Lung (tissue), 12 donors: Measurements from ENCODE around the gene UQCRC2. TPM values are rescaled to one million over a fixed set of nuclear protein-coding genes. Genes with fewer than 3 reads are reported as not detected.

Experiments
- ATAC-seq: fragments of 200-7000 bp; cut with Tn5 transposase; one replicate; pipeline ENCODE4 v1.9.1; 2020; ENCODE audit warnings: moderate number of reproducible peaks; ENCODE audit not compliant: insufficient read depth, low FRiP score
- DNase-seq, 3 donors: peaks; one replicate each; pipeline ENCODE4 v3.0.0-alpha.2; 2013 to 2017
- H3K27ac ChIP-seq, 2 donors: one replicate each; pipeline ENCODE4 v1.5.1; 2013; ENCODE audit warnings: mild to moderate bottlenecking in 2 of 2, moderate library complexity in 2 of 2, control low read depth in 1 of 2, inconsistent platforms in 1 of 2, low read depth in 1 of 2, low read length in 1 of 2
- H3K27me3 ChIP-seq, 3 donors: one replicate each; pipeline ENCODE4 v1.5.1; 2013; ENCODE audit warnings: low read length in 2 of 3; ENCODE audit not compliant: control insufficient read depth in 3 of 3, insufficient read depth in 3 of 3
- H3K36me3 ChIP-seq, 4 donors: one replicate each; pipeline ENCODE4 v1.5.1; 2013; ENCODE audit warnings: low read length in 4 of 4, mild to moderate bottlenecking in 1 of 4, moderate library complexity in 1 of 4; ENCODE audit not compliant: control insufficient read depth in 4 of 4, insufficient read depth in 4 of 4
- H3K4me1 ChIP-seq, 5 donors: one replicate each; pipeline ENCODE4 v1.5.1; 2013; ENCODE audit warnings: low read length in 5 of 5, mild to moderate bottlenecking in 2 of 5, moderate library complexity in 1 of 5; ENCODE audit not compliant: control insufficient read depth in 5 of 5, insufficient read depth in 5 of 5
- H3K4me3 ChIP-seq: one replicate; pipeline ENCODE4 v1.5.1; 2013; ENCODE audit warnings: mild to moderate bottlenecking, control low read depth, moderate library complexity
- H3K9ac ChIP-seq, 2 donors: one replicate each; pipeline ENCODE4 v1.5.1; 2013; ENCODE audit warnings: low read length in 2 of 2, control low read depth in 1 of 2; ENCODE audit not compliant: insufficient read depth in 1 of 2
- H3K9me3 ChIP-seq, 4 donors: one replicate each; pipeline ENCODE4 v1.5.1; 2013; ENCODE audit warnings: low read length in 3 of 4, mild to moderate bottlenecking in 1 of 4, moderate library complexity in 1 of 4; ENCODE audit not compliant: control insufficient read depth in 4 of 4, insufficient read depth in 3 of 4
- CTCF ChIP-seq: IDR thresholded peaks from 2 replicates; pipeline ENCODE4 v1.5.1; 2012; ENCODE audit warnings: mild to moderate bottlenecking; ENCODE audit errors: control extremely low read depth, extremely low read depth
- WGBS, 2 donors: extraction: QIAGEN DNeasy Blood & Tissue Kit; methylation state at CpG; one replicate each; pipeline ENCODE4 v1.1.7; 2013; 5-methylcytosine and 5-hydroxymethylcytosine counted together
- polyA plus RNA-seq, 2 donors: library from polyadenylated mRNA; stranded (reverse); fragments of 200-250 nt; gene quantifications; one replicate each; pipeline ENCODE4 v1.2.1, GENCODE V29; 2013
- total RNA-seq, 2 donors: library from RNA; depleted of rRNA in 1 of 2; stranded (reverse); fragments of >200 nt in 1 of 2; gene quantifications; one replicate each; pipeline ENCODE4 v1.2.1, GENCODE V29; 2014 to 2021
- donor health status: control.
- donor health status: control.
- donor health status: Bipolar disorder and iron deficiency.
- donor health status: healthy.
- donor health status: DM: yes; HTN: yes; CAD: no.

UQCRC2 gene
- total and polyA plus RNA-seq, 4 donors = 69.3 to 196 (median 147) TPM

GRCh38 chr16:22027633-22028032, 74.5 kb downstream of the UQCRC2 start:
- 69 to 82% methylated on average over 2 of the region's 2 CpGs for WGBS, 2 donors

GRCh38 chr16:22029632-22030031, 76.5 kb downstream of the UQCRC2 start:
- no peak for TF ChIP-seq CTCF
- DNase-seq (peak in 1 of 3 donors; percentile 29), ATAC-seq (no peak)
- Histone ChIP-seq H3K9me3 (no peaks in the 10 kb centered on the region), H3K4me3 (no peak overlapping the region), H3K27ac (no peak overlapping the region), H3K9ac (no peak overlapping the region), H3K36me3 (peaks cover 0 to 7% (median 0%) of the 10 kb centered on the region in 4 donors), H3K4me1 (peaks cover 2 to 22% (median 4%) of the 10 kb centered on the region in 5 donors), H3K27me3 (no peaks in the 10 kb centered on the region)
- WGBS, 2 donors = 73 to 81% methylated on average over 4 of the region's 4 CpGs

More at GRCh38 chr16:22027633-22028032, 74.5 kb downstream of the UQCRC2 start:
- H3K9ac ChIP-seq = no peak overlapping the region
- no peak for DNase-seq
- no peak for TF ChIP-seq CTCF
- no peak overlapping the region for H3K27ac ChIP-seq
- H3K4me1 ChIP-seq = peaks cover 2 to 22% (median 4%) of the 10 kb centered on the region in 5 donors
- no peak overlapping the region for H3K4me3 ChIP-seq
- no peaks in the 10 kb centered on the region for H3K9me3 ChIP-seq
- H3K27me3 ChIP-seq = no peaks in the 10 kb centered on the region
- ATAC-seq = no peak
- peaks cover 0 to 7% (median 0%) of the 10 kb centered on the region in 4 donors for H3K36me3 ChIP-seq

GRCh38 chr16:22030087-22030812, 77.1 kb downstream of the UQCRC2 start:
- Histone ChIP-seq H3K27me3 (no peaks in the 10 kb centered on the region), H3K4me3 (no peak overlapping the region), H3K36me3 (peaks cover 0 to 7% (median 0%) of the 10 kb centered on the region in 4 donors), H3K4me1 (peaks cover 2 to 22% (median 4%) of the 10 kb centered on the region in 5 donors), H3K9ac (no peak overlapping the region), H3K27ac (no peak overlapping the region), H3K9me3 (no peaks in the 10 kb centered on the region)
- WGBS, 2 donors = 84 to 86% methylated on average over 6 of the region's 6 CpGs
- DNase-seq (no peak), ATAC-seq (no peak)
- no peak for TF ChIP-seq CTCF
